Measurements from ENCODE around the gene SPECC1L. TPM values are rescaled to one million over a fixed set of nuclear protein-coding genes. Genes with fewer than 3 reads are reported as not detected.
"Not testable (repeated sequence)": the region's sequence is repeated elsewhere in the genome, so short reads cannot be mapped to it uniquely, and the experiment has no call there.

SPECC1L gene
- total and polyA plus RNA-seq, 9 donors: 19.3 to 94.4 (median 66.3) TPM

DNA sequence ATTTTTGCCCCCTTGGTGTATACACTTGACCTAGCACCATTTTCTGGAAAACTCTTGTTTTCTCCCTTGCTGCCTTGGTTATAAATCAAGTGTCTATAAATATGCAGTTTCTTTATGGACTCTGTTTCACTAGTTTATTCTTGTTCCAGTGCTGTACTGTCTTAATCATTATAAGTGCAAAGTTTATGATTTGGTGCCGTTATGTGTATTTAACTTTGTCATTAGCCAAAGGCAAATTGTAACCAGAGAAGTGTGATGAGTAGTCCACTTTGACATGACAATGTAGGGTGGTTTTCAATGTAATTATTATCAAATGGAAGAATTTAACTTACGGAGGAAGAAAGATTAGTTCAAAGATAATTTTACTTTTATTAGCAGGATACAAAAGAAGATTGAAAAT is 40.3 kb downstream of the SPECC1L start:
- WGBS, 3 donors: 88 to 94% (median 90%) methylated on average over 2 of the region's 2 CpGs
- Histone ChIP-seq H3K9me3 (no peaks in the 10 kb centered on the region), H3K36me3 (no peaks in the 10 kb centered on the region), H3K27ac (no peak overlapping the region), H3K4me1 (ENCODE audit: insufficient read depth) (no peaks in the 10 kb centered on the region), H3K27me3 (no peaks in the 10 kb centered on the region), H3K4me3 (no peak overlapping the region)
- TF ChIP-seq EP300 (IDR thresholded peaks at IDR 0.05): no peak
- TF ChIP-seq CTCF (IDR thresholded peaks at IDR 0.05): no peak
- TF ChIP-seq POLR2A (IDR thresholded peaks at IDR 0.05): no peak
- no peak for DNase-seq
- intact Hi-C loops (cut with DNase I): no loop called here

DNA sequence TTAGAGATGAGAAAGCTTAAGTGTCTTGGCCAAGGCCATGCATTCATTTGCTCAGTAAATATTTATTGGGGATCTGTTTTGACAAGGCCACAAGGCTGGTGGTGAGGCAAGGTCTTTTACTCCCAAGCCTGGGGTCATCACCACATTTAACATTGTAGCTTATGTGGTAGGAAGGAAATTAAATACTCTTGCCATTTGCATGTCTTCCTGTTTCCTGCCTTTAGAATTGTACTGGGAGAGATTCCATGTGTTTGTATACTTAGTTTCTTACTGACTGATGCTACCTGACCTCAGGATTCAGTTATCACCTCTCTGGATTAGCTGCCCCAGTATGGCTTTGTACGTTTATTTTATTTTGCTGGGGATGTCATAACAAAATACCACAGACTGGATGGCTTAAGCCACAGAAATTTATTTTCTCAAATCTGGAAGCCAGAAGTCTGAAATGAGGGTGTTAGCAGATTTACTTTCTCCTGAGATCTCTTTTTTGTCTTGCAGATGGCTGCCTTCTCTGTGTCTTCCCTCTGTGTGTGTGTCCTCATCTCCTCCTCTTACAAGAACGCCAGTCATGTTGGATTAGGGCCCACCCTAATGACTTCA is 44.8 kb downstream of the SPECC1L start:
- intact Hi-C loops (cut with DNase I): no loop called here
- no peak overlapping the region for H3K27ac ChIP-seq
- no peak overlapping the region for H3K4me3 ChIP-seq
- TF ChIP-seq CTCF (IDR thresholded peaks at IDR 0.05) (no peak), EP300 (IDR thresholded peaks at IDR 0.05) (no peak), POLR2A (IDR thresholded peaks at IDR 0.05) (no peak)
- 21 to 45% (median 37%) methylated on average over 2 of the region's 2 CpGs for WGBS, 3 donors
- H3K36me3 ChIP-seq: no peaks in the 10 kb centered on the region
- no peaks in the 10 kb centered on the region for H3K27me3 ChIP-seq
- H3K4me1 ChIP-seq (ENCODE audit: insufficient read depth): no peaks in the 10 kb centered on the region
- H3K9me3 ChIP-seq: no peaks in the 10 kb centered on the region
- DNase-seq: no peak

DNA sequence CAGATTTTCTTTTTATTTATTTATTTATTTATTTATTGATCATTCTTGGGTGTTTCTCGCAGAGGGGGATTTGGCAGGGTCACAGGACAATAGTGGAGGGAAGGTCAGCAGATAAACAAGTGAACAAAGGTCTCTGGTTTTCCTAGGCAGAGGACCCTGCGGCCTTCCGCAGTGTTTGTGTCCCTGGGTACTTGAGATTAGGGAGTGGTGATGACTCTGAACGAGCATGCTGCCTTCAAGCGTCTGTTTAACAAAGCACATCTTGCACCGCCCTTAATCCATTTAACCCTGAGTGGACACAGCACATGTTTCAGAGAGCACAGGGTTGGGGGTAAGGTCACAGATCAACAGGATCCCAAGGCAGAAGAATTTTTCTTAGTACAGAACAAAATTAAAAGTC is 45.6 kb downstream of the SPECC1L start:
- H3K4me3 ChIP-seq; H3K27me3 ChIP-seq; DNase-seq; H3K4me1 ChIP-seq (ENCODE audit: insufficient read depth); H3K27ac ChIP-seq; H3K36me3 ChIP-seq; intact Hi-C loops (cut with DNase I); H3K9me3 ChIP-seq: not testable (repeated sequence)
- 75 to 94% (median 89%) methylated on average over 6 of the region's 6 CpGs for WGBS, 3 donors

GRCh38 chr22:24317511-24317910 is 46.9 kb downstream of the SPECC1L start:
- WGBS, 3 donors: 95 to 97% (median 96%) methylated on average over 16 to 30 of the region's 30 CpGs
- H3K36me3 ChIP-seq; H3K4me3 ChIP-seq; H3K9me3 ChIP-seq; H3K27me3 ChIP-seq; H3K27ac ChIP-seq; intact Hi-C loops (cut with DNase I); H3K4me1 ChIP-seq (ENCODE audit: insufficient read depth); DNase-seq: not testable (repeated sequence)

GRCh38 chr22:24319451-24319850 is 48.8 kb downstream of the SPECC1L start:
- Histone ChIP-seq H3K9me3 (no peaks in the 10 kb centered on the region), H3K36me3 (no peaks in the 10 kb centered on the region), H3K27me3 (no peaks in the 10 kb centered on the region), H3K27ac (no peak overlapping the region), H3K4me1 (ENCODE audit: insufficient read depth) (no peaks in the 10 kb centered on the region), H3K4me3 (no peak overlapping the region)
- WGBS, 3 donors: 93 to 97% (median 97%) methylated on average over 3 of the region's 3 CpGs
- intact Hi-C loops (cut with DNase I): no loop called here
- TF ChIP-seq CTCF (IDR thresholded peaks at IDR 0.05): no peak
- TF ChIP-seq EP300 (IDR thresholded peaks at IDR 0.05): no peak
- TF ChIP-seq POLR2A (IDR thresholded peaks at IDR 0.05): no peak
- no peak for DNase-seq
